HepG2 (cell line): Measurements from ENCODE around the gene LTBR.

Experiments
- GZF1 ChIP-seq: sonication (generic); formaldehyde crosslinking; IDR thresholded peaks from 2 replicates; pipeline ENCODE4 v1.5.1; 2020; ENCODE audit warnings: mild to moderate bottlenecking, missing genetic modification reagents
- HNRNPUL1 ChIP-seq: fragments of 200-400 bp; formaldehyde crosslinking; IDR thresholded peaks from 2 replicates; pipeline ENCODE4 v1.6.1; 2017; ENCODE audit warnings: low read depth, mild to moderate bottlenecking, low read length, moderate library complexity
- NFIB ChIP-seq: sonication (generic); formaldehyde crosslinking; IDR thresholded peaks from 2 replicates; pipeline ENCODE4 v1.9.0; 2021; ENCODE audit warnings: missing genetic modification reagents, mild to moderate bottlenecking, borderline replicate concordance
- RAD21 ChIP-seq: fragments of 450-650 bp; formaldehyde crosslinking; IDR thresholded peaks from 2 replicates; pipeline ENCODE4 v1.5.0; 2020; ENCODE audit warnings: mild to moderate bottlenecking
- RFX5 ChIP-seq: IDR thresholded peaks from 2 replicates; pipeline ENCODE4 v1.6.1; 2011; ENCODE audit warnings: low read depth, low read length, improper control_type of control experiment
- ZFP37 ChIP-seq: sonication (generic); formaldehyde crosslinking; IDR thresholded peaks from 2 replicates; pipeline ENCODE4 v1.4.0; 2020; ENCODE audit warnings: missing genetic modification reagents, borderline replicate concordance
- TF ChIP-seq, protein P1 (sequence below): sonication (generic); formaldehyde crosslinking; IDR thresholded peaks from 2 replicates; pipeline ENCODE4 v1.4.0; 2020; ENCODE audit warnings: mild to moderate bottlenecking, missing genetic modification reagents
- TF ChIP-seq, protein P2 (sequence below): sonication (generic); formaldehyde crosslinking; IDR thresholded peaks from 2 replicates; pipeline ENCODE4 v1.5.0; 2020; ENCODE audit warnings: mild to moderate bottlenecking, missing genetic modification reagents, moderate library complexity
- TF ChIP-seq, protein P3 (sequence below), 2 experiments: IDR thresholded peaks; 2 replicates each; pipeline ENCODE4 v1.6.1; 2011 to 2012; ENCODE audit warnings: low read length in 2 of 2, borderline replicate concordance in 1 of 2, low read depth in 1 of 2, mild to moderate bottlenecking in 1 of 2, moderate library complexity in 1 of 2
- TF ChIP-seq, protein P4 (sequence below): sonication (generic); formaldehyde crosslinking; IDR thresholded peaks from 2 replicates; pipeline ENCODE4 v1.4.0; 2020; ENCODE audit warnings: missing genetic modification reagents
- TF ChIP-seq, protein P5 (sequence below): sonication (generic); formaldehyde crosslinking; IDR thresholded peaks from 2 replicates; pipeline ENCODE4 v1.4.0; 2020; ENCODE audit warnings: missing genetic modification reagents, mild to moderate bottlenecking, borderline replicate concordance

DNA sequence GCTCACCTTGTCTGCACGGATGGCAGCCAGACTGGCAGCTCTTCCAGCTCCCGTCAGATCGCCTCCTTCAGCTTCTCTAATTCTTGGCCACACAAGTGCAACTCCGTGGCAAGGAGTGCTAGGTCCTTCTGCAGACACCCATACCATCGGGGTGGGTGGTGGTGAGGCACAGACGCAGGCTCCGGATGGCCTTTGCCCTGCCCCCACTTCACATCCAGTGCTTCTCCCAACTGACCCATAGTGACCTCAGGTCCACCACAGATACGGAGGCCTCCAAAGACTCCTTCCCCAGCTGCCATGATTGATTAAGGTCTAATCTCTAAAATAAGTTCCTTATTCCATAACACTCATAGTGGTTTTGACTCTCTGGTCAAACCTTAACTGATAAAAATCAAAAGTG lies 40.9 kb downstream of the LTBR start:
- TF ChIP-seq, protein P1, sequence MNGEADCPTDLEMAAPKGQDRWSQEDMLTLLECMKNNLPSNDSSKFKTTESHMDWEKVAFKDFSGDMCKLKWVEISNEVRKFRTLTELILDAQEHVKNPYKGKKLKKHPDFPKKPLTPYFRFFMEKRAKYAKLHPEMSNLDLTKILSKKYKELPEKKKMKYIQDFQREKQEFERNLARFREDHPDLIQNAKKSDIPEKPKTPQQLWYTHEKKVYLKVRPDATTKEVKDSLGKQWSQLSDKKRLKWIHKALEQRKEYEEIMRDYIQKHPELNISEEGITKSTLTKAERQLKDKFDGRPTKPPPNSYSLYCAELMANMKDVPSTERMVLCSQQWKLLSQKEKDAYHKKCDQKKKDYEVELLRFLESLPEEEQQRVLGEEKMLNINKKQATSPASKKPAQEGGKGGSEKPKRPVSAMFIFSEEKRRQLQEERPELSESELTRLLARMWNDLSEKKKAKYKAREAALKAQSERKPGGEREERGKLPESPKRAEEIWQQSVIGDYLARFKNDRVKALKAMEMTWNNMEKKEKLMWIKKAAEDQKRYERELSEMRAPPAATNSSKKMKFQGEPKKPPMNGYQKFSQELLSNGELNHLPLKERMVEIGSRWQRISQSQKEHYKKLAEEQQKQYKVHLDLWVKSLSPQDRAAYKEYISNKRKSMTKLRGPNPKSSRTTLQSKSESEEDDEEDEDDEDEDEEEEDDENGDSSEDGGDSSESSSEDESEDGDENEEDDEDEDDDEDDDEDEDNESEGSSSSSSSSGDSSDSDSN (CRISPR knock-in tag), result no peak
- TF ChIP-seq RFX5 (no peak), HNRNPUL1 (no peak), ZFP37 (no peak), RAD21 (CRISPR knock-in tag) (no peak), NFIB (CRISPR knock-in tag) (no peak), GZF1 (CRISPR knock-in tag) (no peak)
- TF ChIP-seq, protein P2, sequence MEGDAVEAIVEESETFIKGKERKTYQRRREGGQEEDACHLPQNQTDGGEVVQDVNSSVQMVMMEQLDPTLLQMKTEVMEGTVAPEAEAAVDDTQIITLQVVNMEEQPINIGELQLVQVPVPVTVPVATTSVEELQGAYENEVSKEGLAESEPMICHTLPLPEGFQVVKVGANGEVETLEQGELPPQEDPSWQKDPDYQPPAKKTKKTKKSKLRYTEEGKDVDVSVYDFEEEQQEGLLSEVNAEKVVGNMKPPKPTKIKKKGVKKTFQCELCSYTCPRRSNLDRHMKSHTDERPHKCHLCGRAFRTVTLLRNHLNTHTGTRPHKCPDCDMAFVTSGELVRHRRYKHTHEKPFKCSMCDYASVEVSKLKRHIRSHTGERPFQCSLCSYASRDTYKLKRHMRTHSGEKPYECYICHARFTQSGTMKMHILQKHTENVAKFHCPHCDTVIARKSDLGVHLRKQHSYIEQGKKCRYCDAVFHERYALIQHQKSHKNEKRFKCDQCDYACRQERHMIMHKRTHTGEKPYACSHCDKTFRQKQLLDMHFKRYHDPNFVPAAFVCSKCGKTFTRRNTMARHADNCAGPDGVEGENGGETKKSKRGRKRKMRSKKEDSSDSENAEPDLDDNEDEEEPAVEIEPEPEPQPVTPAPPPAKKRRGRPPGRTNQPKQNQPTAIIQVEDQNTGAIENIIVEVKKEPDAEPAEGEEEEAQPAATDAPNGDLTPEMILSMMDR (CRISPR knock-in tag), result no peak
- TF ChIP-seq, protein P3, sequence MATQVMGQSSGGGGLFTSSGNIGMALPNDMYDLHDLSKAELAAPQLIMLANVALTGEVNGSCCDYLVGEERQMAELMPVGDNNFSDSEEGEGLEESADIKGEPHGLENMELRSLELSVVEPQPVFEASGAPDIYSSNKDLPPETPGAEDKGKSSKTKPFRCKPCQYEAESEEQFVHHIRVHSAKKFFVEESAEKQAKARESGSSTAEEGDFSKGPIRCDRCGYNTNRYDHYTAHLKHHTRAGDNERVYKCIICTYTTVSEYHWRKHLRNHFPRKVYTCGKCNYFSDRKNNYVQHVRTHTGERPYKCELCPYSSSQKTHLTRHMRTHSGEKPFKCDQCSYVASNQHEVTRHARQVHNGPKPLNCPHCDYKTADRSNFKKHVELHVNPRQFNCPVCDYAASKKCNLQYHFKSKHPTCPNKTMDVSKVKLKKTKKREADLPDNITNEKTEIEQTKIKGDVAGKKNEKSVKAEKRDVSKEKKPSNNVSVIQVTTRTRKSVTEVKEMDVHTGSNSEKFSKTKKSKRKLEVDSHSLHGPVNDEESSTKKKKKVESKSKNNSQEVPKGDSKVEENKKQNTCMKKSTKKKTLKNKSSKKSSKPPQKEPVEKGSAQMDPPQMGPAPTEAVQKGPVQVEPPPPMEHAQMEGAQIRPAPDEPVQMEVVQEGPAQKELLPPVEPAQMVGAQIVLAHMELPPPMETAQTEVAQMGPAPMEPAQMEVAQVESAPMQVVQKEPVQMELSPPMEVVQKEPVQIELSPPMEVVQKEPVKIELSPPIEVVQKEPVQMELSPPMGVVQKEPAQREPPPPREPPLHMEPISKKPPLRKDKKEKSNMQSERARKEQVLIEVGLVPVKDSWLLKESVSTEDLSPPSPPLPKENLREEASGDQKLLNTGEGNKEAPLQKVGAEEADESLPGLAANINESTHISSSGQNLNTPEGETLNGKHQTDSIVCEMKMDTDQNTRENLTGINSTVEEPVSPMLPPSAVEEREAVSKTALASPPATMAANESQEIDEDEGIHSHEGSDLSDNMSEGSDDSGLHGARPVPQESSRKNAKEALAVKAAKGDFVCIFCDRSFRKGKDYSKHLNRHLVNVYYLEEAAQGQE (IDR thresholded peaks at IDR 0.05; ENCODE audit: borderline replicate concordance in 1 of 2, low read depth in 1 of 2, low read length in 2 of 2), result no peak
- TF ChIP-seq, protein P4, sequence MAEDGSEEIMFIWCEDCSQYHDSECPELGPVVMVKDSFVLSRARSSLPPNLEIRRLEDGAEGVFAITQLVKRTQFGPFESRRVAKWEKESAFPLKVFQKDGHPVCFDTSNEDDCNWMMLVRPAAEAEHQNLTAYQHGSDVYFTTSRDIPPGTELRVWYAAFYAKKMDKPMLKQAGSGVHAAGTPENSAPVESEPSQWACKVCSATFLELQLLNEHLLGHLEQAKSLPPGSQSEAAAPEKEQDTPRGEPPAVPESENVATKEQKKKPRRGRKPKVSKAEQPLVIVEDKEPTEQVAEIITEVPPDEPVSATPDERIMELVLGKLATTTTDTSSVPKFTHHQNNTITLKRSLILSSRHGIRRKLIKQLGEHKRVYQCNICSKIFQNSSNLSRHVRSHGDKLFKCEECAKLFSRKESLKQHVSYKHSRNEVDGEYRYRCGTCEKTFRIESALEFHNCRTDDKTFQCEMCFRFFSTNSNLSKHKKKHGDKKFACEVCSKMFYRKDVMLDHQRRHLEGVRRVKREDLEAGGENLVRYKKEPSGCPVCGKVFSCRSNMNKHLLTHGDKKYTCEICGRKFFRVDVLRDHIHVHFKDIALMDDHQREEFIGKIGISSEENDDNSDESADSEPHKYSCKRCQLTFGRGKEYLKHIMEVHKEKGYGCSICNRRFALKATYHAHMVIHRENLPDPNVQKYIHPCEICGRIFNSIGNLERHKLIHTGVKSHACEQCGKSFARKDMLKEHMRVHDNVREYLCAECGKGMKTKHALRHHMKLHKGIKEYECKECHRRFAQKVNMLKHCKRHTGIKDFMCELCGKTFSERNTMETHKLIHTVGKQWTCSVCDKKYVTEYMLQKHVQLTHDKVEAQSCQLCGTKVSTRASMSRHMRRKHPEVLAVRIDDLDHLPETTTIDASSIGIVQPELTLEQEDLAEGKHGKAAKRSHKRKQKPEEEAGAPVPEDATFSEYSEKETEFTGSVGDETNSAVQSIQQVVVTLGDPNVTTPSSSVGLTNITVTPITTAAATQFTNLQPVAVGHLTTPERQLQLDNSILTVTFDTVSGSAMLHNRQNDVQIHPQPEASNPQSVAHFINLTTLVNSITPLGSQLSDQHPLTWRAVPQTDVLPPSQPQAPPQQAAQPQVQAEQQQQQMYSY (CRISPR knock-in tag), result no peak
- TF ChIP-seq, protein P5, sequence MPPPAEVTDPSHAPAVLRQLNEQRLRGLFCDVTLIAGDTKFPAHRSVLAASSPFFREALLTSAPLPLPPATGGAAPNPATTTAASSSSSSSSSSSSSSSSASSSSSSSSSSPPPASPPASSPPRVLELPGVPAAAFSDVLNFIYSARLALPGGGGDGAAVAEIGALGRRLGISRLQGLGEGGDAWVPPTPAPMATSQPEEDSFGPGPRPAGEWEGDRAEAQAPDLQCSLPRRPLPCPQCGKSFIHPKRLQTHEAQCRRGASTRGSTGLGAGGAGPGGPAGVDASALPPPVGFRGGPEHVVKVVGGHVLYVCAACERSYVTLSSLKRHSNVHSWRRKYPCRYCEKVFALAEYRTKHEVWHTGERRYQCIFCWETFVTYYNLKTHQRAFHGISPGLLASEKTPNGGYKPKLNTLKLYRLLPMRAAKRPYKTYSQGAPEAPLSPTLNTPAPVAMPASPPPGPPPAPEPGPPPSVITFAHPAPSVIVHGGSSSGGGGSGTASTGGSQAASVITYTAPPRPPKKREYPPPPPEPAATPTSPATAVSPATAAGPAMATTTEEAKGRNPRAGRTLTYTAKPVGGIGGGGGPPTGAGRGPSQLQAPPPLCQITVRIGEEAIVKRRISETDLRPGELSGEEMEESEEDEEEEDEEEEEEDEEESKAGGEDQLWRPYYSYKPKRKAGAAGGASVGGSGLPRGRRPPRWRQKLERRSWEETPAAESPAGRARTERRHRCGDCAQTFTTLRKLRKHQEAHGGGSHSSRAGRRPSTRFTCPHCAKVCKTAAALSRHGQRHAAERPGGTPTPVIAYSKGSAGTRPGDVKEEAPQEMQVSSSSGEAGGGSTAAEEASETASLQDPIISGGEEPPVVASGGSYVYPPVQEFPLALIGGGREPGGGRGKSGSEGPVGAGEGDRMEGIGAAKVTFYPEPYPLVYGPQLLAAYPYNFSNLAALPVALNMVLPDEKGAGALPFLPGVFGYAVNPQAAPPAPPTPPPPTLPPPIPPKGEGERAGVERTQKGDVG, result no peak
